GM18858 (cell line): ENCODE results near the gene EIF5A.

Experiments
- ATAC-seq: cut with Tn5 transposase; IDR thresholded peaks from one replicate; pipeline ENCODE4 v1.9.1; 2021; ENCODE audit not compliant: unreplicated experiment

Gene EIF5A

DNA sequence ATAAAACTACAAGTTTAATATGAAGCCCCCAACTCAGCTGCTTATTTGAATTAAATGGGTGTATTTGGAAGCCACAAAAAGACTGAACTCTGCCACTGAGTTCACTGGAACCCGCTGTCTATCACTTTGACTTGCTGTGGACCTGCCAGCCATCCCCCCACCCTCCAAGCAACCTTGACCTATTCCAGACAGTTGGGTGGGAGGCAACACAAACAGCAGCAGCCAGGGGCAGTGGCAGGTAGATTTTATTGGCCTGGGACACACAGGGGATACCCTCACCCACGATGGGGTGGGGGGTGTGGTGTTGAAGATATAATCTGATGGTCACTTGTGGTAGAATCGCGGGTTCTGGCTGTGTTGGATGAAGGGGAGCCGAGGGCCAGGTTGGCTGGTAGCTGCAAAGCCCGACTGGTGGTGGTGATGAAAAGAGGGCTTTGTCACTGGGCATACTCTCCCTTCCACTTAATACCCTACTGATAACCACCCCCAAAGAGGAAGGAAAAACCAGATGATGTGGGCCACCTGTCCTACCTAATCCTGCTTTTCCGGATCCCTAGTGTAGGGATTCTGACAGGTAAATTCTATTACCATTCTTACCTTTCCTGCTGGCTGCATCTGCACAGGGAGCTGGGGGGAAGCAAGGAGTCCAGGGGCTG, 5.1 kb downstream of the EIF5A start:
- ATAC-seq, result no peak

DNA sequence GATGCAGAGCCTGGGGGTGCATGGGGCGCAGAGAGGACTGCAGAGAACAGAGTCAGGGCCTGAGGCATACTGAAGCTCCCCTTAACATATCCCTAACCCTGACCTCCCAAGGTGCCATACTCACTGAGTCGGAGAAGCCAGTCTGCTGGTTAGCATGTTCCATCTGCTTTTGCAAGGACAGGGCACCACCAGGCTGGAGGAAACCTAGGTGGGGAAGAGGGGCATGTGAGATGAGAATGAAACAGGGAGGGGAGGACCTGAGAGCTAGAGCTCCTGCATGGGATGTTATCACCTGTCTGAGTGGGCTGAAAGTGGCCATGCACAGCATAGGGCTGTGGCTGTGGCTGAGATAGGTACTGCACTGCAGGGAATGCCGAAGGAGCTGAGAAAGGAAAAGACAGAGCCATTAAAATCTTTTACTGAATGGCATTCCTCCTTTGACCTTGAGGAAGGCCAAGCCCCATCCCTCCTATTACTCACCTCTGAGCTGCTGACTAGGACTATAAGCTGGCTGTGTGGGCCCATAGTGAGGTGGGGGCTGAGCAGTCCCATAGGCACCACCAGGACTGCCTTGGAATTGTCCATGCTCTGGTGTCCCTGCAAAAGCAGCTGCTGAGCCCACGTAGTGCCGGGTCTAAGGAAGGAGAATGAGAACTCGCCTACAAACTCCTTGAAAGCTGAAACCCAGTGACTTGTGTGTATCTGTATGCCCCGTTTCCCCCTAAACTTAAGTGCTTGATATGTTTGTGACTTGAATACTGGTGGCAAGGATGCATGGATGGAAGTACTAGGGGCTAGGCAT, 5.9 kb downstream of the EIF5A start:
- no peak for ATAC-seq

DNA sequence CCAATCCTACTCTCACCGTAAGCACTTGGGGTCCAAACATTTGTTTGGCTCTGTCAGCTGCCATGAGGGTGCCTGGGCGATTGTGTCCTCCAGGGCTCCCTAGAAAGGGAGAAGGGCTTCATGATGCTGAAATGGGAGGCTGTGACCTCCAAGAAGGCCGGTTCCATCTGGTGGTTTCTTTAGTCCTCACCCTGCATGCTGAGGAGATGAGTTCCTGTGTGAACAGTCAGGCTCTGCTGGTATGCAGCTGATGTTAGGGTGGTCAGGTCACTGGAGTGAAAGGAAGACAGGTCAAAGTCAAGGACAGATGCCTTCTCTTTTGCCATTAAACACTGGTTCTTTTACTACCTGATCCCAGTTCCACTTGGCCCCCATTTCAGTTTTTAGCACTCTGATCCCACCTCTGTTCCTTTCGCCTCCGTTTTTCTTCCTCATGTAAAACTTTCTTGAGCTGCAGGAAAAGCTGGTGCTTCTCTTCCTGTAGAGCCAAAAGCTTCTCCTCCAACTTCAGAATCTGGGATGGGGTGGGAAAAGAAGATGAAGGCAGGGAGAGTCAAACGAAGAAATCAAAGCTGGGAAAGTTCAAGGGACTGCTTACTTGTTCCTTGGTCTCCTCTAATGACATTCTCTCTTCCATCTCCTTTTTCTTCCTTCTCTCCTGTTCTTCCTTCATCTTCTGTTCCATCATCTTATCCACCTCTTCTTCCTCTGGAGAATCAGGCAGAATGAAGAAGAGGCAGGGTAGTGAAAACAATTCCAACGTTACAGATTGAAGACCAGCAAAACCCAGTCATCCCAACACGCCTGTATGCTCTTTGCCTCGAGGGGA, 6.7 kb downstream of the EIF5A start:
- ATAC-seq, result no peak

DNA sequence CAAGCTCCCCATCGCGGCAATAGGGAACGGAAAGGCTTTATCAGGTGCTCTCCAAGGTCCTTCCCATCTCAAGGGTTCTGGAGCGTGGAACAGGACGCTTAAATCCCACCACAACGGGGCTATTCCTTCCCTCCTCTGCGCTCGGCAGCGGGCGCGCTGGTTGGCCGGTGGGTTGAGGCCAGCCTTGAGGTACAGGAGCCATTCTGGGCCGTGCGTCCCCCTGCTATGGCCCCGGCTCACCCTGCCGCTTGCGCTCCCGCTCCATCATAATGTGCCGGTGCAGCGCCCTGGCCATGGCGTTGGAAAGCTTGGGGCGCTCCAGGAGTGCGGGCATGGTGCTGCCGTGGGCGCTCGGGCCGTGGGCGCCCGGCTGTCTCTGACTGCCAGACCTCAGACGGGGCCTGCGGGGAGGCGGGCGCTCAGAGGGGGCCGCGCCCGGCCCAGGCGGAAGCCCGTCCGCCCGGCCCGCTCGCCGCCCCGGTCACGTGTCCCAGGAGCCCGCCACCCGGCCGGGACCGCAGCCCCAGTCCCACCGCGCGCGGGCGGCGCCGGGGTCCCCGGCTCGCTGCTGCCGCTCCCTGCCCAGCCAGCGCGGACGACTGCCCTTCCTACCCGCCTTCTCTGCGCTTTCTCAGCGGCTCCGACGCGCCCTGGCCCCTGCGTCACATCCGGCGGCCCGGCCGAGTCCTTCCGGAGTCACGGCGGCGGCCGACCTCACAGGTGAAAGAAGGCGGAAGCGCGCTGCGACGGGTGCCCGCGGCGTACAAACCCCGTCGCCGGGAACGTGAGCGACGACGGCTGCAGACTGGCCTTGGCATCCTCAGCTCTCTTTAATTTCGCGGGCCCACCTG, 7.5 kb downstream of the EIF5A start, which contains the start of gene GPS2:
Gene GPS2 (minus strand): TSS at position 642 of the 851 bp plus-strand sequence. CDS start 308 bp downstream, at position 334.
- peak; percentile 64 for ATAC-seq

DNA sequence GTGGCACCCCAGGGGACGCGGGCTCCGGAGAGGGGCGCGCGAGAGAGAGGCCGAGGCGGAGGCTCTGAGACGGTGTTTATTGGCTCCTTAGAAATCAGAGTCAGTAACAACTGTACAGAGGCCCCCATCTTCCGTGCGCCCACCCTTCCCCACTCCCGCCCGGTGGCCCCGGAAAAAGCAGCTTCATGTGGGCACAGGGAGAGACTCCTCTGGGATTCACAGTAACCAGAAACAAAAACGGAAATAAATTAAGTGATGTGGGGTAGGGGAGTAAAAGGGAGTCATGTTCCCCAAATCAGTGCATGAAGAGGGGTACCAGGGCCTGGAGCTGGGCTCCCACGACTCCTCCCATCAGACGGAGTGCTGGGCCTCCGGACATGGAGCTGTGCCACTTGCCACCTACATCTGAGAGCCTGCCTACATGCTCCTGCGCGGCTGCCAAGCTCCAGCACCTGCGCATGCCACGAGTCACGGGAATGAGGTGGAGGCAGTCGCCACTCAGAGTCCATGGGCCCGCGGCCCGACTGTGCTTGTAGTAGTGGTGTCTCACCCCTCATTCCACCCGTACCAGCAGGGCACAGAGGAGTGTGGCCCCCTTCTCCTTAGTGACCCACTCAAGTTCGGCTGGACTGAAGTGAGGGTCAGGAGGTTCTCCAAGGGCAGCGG, 8.3 kb downstream of the EIF5A start:
- ATAC-seq, result no peak

DNA sequence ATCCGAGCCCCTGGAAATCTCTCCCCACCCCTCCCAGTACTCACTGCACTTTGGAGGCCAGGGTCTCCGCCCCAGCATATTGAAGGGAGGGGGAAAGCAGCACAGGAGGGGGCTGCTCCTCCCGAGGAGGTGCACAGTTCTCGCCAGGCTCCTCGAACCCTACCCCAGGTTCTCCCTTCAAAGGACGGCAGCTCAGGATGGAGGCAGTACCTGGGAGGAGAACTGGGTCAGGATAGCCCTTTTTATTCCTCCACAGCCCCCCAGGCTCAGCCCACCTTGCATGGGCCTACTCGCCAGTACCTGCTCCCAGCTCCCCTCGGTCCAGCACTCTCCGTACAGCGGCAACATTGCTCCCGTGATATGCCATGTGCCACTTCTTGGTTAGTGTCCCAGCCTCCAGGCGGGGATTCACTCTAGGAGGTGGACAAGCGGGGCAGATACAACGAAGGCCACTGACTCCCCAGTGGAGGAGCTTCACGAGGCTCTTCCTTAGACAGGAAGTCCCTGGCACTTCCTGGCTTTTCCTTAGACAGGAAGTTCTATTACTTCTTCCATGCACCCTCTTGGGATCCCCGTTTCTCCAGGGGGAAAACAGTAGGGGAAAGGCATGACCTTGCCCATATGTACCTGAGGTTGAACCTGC, 9.9 kb downstream of the EIF5A start:
- ATAC-seq, result no peak

DNA sequence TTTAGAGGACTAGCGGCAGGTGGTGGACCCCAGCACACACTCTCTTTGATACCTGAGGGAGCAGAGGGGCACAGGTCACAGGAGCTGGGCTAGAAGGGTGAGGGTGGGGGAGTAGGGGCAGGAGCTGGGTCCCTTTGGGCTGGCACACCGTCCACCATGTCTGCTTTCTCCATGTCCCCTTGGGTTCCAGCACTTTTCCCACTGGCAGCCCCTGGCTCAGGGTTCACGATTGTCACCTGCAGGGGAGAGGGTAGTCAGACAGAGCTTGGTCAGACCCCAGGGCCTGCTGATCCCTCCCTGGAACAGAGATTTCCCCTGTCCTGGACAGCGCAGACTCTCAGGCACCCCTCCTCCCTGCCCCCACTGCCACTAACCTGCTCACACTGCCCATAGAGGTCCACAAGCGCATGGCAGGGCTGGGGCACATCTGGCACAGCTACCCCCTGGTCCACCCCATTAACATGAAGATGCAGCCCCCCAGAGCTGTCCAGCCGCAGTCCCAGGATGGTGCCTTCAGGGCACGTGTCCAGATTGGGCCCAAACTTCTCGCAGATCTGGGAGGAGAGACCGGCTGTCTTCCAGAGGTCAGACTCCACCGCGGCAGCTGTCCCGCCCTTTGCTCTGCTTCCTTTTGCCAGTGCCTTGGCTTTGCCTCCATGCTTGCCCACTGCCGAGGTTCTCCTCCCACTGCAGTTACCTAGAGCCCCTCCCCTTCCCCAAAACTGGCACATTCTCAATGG, 10.9 kb downstream of the EIF5A start:
- no peak for ATAC-seq

DNA sequence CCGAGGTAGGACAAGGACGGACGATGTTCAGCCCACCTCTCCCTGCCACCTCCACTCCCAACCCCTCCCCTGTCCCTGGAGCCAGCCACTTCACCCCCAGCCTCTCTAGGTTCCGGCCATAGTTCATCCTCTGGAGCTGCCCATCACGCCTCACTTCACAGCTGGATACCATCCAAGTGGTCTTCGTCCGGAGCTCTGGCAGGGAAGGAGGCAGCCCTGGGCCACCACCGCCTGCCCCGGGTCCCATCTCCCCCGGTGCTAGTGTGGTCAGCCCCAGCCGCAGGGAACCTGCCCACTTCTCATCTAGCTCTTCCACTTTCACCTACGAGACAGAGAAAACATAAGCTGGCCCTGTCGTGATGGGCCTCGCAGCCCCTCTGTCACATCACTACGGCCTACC, 14.0 kb downstream of the EIF5A start:
- ATAC-seq, result no peak

DNA sequence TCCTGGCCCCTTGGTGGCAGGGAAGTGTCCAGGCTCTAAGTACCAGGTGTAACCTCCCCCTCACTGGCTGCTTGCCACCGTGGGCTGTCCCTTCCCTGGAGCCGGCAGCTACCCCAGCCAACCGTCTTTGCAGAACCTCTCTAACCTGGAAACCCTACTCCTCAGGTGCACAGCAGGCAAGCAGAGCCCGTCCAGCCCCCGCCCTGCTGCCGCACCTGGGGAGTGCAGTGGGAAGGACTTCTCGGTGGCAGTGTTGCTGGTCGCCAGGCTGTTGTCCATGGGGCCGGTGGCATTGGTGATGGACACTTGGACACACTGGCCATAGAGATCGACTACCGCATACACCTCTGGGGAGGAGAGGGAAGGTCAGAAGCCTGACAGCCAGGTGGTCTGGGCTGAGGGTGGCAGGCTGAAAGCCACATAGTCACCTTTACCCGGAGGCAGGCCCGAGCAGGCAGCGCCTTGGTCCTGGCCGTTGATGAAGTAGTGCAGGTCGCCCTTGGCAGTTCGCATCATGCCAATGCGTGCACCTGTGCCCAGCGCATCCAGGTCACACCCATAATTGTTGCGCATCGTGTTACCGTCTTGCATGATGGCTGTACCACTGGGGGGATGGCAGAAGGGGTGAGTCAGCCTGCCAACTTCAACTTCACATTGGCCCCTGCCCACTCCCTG, 15.2 kb downstream of the EIF5A start:
- no peak for ATAC-seq

DNA sequence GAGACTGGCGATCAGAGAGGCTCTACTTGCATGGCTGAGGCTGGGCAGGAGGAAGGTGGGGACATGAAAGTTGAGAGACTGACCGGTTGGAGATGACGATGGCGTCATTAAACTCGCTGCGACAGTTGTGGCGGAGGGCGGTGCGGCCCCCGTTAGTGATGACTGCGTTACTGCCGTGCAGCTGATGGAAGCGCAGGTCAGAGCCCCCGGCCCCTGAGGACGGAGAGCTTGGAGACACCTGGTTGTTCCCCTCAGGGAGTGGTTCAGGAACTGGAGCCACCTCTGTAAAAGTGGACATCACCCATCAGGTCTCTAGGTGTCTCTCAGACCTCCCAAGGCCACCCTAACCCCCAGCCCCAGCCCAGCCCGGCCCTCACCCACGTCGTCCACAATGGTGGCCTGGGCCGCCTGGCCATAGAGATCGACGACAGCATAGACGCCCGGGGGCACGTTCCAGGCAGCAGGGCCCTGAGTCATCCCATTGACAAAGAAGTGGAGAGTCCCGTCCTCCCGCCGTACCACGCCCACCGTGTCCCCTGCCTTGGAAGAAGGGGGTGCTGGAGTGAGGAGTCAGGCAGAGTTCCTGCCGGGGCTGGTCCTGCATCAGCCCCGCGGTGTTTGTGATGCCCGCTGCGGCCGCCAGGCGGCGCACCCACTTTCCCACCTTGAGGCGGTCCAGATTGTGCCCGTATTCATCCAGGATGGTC, 16.5 kb downstream of the EIF5A start:
- no peak for ATAC-seq

DNA sequence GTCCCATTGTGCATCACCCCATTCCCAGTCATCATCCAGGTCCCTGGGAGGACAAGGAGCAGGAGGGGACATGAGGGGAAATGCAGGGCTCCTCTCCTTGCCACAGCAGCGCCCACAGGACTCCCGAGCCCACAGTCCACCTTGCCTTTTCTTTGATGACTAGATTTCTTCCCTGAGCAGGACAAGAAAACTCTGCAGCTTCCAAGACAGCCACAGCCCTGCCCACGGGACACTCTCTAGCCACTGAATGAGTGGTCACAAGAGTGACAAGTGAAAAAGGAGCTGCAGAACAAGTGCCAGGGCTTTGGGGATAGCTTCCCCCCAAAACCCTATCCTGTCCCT, 17.0 kb downstream of the EIF5A start:
- no peak for ATAC-seq

DNA sequence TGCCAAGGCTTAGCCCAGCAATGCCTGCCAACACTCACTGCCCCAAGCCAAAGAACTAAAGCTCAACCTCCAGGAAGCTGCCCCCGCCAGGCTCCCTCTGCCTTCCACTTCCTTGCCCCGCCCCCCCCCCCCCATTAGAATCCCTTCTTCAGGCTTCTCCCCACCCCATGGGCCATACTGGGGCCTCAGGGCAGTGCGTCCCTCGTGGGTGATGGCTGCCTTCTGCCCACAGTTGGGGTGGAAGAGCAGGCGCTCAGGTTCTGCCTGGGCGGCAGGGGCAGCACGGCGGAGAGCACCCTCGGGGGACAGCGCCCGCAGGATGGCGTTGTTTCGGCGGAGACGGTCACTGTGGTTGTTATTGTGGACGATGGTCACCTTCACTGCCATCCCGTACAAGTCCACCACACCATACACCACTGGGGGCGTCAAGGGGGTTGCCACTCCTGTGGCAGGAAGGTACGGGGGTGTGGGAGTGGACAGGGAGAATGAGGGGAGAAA, 17.7 kb downstream of the EIF5A start:
- ATAC-seq, result no peak

DNA sequence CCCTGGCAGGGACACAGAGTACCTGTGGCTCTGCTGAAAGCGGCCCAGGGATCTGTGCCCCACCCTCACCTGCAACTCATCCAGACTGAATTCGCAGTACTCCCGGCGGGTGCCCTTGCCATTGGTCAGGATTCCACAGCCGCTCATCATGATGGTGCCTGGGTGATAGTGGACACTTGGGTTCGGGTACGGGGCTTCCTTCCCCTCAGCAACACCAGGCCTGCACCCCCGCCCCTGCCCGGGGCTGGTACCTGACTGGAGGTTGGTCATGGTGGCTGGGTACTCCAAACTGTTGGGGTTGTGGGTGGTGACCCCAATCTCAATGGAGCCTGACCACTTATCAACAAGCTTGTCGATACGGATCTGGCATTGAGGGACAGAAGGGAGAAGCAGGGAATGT, 18.8 kb downstream of the EIF5A start:
- ATAC-seq, result no peak

DNA sequence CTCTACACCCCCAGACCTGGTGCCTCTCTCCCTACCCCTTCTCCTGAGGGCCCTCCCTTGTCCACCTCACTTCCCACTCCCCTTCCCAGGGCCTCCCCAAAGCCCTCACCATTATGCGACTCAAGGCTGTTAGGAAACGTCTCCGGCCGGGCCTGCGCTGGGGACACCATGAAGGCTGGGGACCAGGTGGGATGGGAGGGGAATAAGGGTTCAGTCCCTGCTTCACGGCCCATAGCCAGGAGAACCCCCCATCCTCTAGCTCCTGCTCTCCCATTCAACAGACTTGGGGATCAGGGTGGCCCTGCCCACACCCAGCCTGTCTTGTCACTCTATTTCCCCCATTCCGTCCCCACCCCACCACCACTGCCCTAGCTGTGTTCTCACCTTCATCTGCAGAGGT, 19.6 kb downstream of the EIF5A start:
- no peak for ATAC-seq

DNA sequence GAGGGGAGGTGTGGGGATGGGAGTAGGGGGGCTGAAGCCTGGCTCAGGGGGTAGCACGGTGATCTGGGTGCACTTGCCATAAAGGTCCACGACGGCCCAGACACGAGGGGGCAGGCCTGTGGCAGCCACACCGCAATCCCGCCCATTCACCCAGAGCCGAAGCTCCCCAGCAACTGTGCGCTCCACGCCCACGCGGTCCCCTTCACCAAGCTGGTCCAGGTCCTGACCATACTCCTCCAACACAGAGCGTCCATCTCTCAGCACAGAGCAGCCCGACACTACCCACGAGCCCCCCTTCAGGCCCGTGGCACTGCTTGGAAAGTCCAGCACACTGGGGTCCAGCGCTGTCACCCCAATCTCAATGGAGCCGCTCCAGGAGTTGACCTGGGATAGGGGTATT, 20.1 kb downstream of the EIF5A start:
- ATAC-seq, result no peak

DNA sequence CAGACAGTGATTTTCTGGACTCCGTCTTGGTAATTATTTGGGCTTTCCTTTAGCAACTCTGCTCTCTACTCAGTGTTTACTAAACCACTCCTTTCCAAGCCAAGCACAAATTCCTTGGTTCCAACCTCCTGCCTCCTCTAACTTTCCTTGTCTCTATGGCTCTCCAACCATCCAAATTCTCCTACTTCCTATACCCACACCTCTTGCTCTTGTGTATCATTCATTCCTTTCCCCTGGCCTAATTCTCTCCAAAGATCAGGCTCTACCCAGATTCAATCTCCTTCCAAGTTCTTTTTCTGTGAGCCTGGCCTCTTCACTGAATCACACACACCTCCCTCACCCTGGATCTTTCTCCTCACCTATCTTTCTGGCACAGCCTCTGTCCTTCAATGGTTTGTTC, 20.6 kb downstream of the EIF5A start:
- ATAC-seq, result no peak

DNA sequence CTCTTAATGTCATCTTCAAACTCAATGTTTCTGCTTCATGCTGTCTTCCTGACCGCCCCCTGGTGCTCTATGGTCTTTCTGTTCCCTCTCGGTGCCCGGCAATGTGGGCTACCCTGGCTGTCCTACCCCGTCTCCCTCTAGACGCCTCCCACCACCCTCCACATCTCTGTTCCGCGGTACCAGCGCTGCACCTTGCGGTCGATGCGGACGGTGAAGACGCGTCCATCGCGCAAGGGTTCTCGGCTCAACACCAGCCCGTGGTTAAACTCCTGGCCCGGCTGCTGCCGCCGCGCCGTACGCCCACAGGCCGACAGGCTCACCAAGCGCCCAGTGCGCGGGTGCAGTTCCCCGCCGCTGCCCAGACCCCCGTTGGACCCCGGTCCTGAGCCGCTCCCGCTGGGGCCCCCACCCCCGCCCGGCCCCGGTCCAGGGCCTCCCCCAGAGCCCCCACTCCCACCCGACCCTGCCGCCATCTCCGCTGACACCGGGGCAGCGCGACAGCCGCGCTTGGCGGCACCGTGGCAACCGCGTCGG, 21.5 kb downstream of the EIF5A start, which contains the start of gene NEURL4:
Gene NEURL4 (minus strand): TSS at position 496 of the 534 bp plus-strand sequence. CDS start 23 bp downstream, at position 473.
- peak; percentile 9 for ATAC-seq
